IgD-negative memory B cell (primary cell): ENCODE data around the gene CNTNAP2. TPM values are rescaled to one million over a fixed set of nuclear protein-coding genes. Genes with fewer than 3 reads are reported as not detected.

ENCODE experiments used
- H3K27ac Mint-ChIP-seq, 3 donors: one replicate each; pipeline ENCODE4 v1.8.0; 2020 to 2022; ENCODE audit warnings: mild to moderate bottlenecking in 3 of 3, mixed read lengths in 3 of 3, moderate library complexity in 1 of 3
- H3K27me3 Mint-ChIP-seq: one replicate; pipeline ENCODE4 v1.8.0; 2021; ENCODE audit warnings: mixed read lengths
- H3K36me3 Mint-ChIP-seq: one replicate; pipeline ENCODE4 v1.8.0; 2020; ENCODE audit warnings: mild to moderate bottlenecking, mixed read lengths
- H3K4me1 Mint-ChIP-seq, 3 donors: one replicate each; pipeline ENCODE4 v1.8.0; 2020 to 2022; ENCODE audit warnings: mixed read lengths in 3 of 3, mild to moderate bottlenecking in 1 of 3
- H3K4me3 Mint-ChIP-seq, 4 donors: one replicate each; pipeline ENCODE4 v1.8.0; 2020 to 2022; ENCODE audit warnings: mild to moderate bottlenecking in 4 of 4, mixed read lengths in 4 of 4, moderate library complexity in 3 of 4
- H3K9me3 Mint-ChIP-seq, 3 donors: one replicate each; pipeline ENCODE4 v1.8.0; 2020 to 2021; ENCODE audit warnings: mixed read lengths in 3 of 3, mild to moderate bottlenecking in 1 of 3
- polyA plus RNA-seq: library from polyadenylated mRNA; unstranded; fragments of 300-500 nt; fragmentation: Illumina TruSeq; gene quantifications from one replicate; pipeline ENCODE4 v1.2.3, GENCODE V29; 2021

CNTNAP2 gene
- polyA plus RNA-seq, 1 donor from 2014 or later: 47.3 TPM

DNA sequence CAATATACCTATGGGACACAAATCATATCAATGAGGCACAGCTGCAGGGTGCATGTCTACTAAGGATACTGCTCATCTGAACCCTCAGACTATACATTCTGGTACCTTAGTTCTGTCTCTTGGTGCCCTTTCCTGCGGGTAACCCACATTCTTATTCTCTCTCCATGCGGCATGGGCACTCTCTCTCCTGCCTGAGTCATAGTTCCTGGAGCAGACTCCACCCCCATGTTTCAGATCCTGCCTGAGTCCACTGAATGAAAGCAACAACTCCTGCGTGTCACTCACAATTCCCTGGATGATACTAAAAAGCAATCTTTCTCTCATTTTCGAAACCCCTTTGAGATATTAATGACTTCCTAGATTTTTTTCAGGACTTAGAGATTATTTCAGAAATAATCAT, 1820.8 kb downstream of the CNTNAP2 start:
- no peaks in the 10 kb centered on the region for H3K36me3 Mint-ChIP-seq
- no peaks in the 10 kb centered on the region for H3K4me1 Mint-ChIP-seq
- peaks cover 0 to 1% (median 0%) of the 10 kb centered on the region in 3 donors for H3K9me3 Mint-ChIP-seq
- H3K4me3 Mint-ChIP-seq: no peak overlapping the region
- H3K27ac Mint-ChIP-seq: no peak overlapping the region
- H3K27me3 Mint-ChIP-seq: no peaks in the 10 kb centered on the region

GRCh38 chr7:147941381-147941780, 1824.8 kb downstream of the CNTNAP2 start:
- Mint-ChIP-seq H3K27ac (no peak overlapping the region), H3K4me1 (no peaks in the 10 kb centered on the region), H3K27me3 (no peaks in the 10 kb centered on the region), H3K4me3 (no peak overlapping the region), H3K9me3 (peaks cover 0 to 3% (median 0%) of the 10 kb centered on the region in 3 donors), H3K36me3 (no peaks in the 10 kb centered on the region)

DNA sequence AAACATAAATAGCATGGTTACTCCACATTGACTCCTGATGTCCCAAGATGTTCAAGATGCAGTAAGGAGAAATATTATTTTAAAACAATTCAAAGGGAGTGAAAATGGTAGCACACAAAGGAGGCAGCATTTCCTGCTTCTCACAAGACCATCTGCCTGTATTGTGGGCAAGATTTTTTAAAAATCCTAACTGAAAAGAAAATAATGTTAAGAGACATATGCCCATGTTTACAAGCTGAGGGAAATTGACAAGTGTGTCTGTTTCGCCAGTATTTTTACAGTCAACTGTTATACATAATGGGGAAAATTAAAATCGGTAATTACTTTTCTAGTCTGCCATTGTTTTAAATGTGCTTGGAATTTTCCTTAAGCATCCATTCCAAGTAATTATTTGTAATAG, 1827.7 kb downstream of the CNTNAP2 start:
- no peaks in the 10 kb centered on the region for H3K36me3 Mint-ChIP-seq
- no peaks in the 10 kb centered on the region for H3K27me3 Mint-ChIP-seq
- H3K4me3 Mint-ChIP-seq: no peak overlapping the region
- H3K27ac Mint-ChIP-seq: peak overlapping the region in 1 of 3 donors; percentile 53
- no peaks in the 10 kb centered on the region for H3K4me1 Mint-ChIP-seq
- peaks cover 0 to 3% (median 0%) of the 10 kb centered on the region in 3 donors for H3K9me3 Mint-ChIP-seq

DNA sequence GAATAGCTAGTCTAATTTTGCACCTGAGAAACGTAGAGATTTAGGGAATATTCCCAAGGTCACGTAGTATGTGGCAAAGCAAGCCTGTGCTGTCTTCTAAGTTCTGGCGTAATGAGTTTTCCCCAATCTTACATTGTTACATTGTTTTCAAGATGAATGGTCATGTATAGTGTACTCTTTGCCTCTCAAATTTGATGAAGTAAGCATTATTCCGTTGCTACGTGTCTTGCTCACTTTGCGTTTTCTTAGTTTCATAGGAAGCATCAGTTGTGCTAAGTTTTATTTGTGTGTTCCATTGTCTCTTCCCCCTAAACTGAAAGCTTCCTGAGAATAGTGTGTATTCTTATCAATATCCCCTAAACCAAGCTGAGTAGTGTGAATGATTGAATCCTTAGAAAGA, 1836.3 kb downstream of the CNTNAP2 start:
- Mint-ChIP-seq H3K4me3 (no peak overlapping the region), H3K36me3 (no peaks in the 10 kb centered on the region), H3K9me3 (peaks cover 0 to 6% (median 4%) of the 10 kb centered on the region in 3 donors), H3K27me3 (peaks cover 2% of the 10 kb centered on the region), H3K27ac (no peak overlapping the region), H3K4me1 (no peaks in the 10 kb centered on the region)

DNA sequence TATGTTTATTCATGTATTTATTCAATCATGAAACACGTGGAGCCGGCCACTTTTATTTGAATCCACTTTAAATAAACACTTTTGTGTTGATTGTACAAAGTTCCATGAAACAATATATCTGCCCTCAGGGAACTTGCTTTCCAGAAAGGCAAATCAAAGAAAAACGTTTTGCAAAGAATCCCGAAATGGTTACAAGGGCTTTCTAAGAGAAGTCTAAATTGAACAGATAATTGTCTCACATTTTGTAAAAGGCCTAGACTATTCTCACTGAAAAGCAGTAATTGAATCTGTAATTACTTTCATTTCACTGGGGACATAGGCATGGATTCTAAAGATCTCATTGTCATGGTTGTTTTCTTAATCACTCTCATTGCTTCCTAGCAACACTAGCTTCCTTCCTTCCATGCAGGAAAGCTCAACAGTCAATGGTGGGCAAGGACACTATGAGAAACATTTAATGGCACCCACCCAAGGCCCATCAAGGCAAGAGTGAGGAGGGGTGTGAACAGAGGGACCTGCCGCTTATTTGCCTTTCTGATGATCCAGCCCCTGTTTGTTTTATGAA, 1851.5 kb downstream of the CNTNAP2 start:
- Mint-ChIP-seq H3K27ac (no peak overlapping the region), H3K4me1 (peaks cover 0 to 2% (median 0%) of the 10 kb centered on the region in 3 donors), H3K9me3 (peaks cover 0 to 3% (median 2%) of the 10 kb centered on the region in 3 donors), H3K27me3 (peaks cover 5% of the 10 kb centered on the region), H3K4me3 (no peak overlapping the region), H3K36me3 (no peaks in the 10 kb centered on the region)

- no peaks in the 10 kb centered on the region for H3K4me1 Mint-ChIP-seq
Observed at GRCh38 chr7:147971606-147972110, 1855.1 kb downstream of the CNTNAP2 start.

DNA sequence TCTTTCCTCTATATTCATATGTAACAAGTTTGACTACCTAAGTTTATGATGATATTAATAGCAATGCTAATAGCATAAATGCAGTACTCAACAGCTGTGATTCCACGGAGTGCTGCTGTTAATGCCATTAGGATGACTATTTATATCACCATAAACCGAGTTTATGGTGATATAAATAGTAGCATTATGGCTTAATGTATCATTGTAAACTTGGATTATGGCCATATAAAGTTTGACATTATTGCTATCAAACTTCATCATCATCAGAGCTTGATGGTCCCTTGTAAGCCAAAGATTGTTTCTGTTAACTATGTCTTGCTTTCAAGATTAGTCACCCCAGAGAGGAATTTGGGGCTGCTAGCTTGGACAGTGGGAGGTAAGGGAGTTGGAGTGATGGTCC, 1861.6 kb downstream of the CNTNAP2 start:
- Mint-ChIP-seq H3K9me3 (no peaks in the 10 kb centered on the region), H3K4me3 (no peak overlapping the region), H3K36me3 (no peaks in the 10 kb centered on the region), H3K27me3 (no peaks in the 10 kb centered on the region), H3K27ac (no peak overlapping the region), H3K4me1 (peaks cover 3 to 6% (median 5%) of the 10 kb centered on the region in 3 donors)

More at GRCh38 chr7:147971606-147972110, 1855.1 kb downstream of the CNTNAP2 start:
- Mint-ChIP-seq H3K4me3 (no peak overlapping the region), H3K9me3 (peaks cover 0 to 3% (median 0%) of the 10 kb centered on the region in 3 donors), H3K36me3 (no peaks in the 10 kb centered on the region), H3K27me3 (peaks cover 1% of the 10 kb centered on the region), H3K27ac (no peak overlapping the region)

DNA sequence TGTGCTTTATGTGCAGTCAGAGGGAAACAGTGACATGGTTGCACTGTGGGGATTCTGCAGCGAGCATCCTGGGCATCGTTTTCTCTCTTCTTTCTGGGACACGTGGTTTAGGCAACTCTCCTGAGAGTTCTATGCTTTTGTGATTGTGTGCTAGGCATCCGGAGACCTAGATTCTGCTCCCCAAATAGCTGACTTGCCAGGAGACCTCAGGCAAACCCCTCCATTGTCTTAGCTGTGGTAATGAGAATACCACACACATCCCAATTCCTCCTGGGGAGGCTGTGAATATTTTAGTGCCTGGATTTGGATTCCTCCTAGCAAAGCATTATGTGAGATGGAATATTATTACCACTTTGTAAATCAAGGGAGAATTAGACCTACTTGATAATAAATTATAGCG, 1862.0 kb downstream of the CNTNAP2 start:
- Mint-ChIP-seq H3K9me3 (no peaks in the 10 kb centered on the region), H3K36me3 (no peaks in the 10 kb centered on the region), H3K27me3 (no peaks in the 10 kb centered on the region), H3K4me3 (no peak overlapping the region), H3K4me1 (peaks cover 3 to 6% (median 5%) of the 10 kb centered on the region in 3 donors), H3K27ac (no peak overlapping the region)

DNA sequence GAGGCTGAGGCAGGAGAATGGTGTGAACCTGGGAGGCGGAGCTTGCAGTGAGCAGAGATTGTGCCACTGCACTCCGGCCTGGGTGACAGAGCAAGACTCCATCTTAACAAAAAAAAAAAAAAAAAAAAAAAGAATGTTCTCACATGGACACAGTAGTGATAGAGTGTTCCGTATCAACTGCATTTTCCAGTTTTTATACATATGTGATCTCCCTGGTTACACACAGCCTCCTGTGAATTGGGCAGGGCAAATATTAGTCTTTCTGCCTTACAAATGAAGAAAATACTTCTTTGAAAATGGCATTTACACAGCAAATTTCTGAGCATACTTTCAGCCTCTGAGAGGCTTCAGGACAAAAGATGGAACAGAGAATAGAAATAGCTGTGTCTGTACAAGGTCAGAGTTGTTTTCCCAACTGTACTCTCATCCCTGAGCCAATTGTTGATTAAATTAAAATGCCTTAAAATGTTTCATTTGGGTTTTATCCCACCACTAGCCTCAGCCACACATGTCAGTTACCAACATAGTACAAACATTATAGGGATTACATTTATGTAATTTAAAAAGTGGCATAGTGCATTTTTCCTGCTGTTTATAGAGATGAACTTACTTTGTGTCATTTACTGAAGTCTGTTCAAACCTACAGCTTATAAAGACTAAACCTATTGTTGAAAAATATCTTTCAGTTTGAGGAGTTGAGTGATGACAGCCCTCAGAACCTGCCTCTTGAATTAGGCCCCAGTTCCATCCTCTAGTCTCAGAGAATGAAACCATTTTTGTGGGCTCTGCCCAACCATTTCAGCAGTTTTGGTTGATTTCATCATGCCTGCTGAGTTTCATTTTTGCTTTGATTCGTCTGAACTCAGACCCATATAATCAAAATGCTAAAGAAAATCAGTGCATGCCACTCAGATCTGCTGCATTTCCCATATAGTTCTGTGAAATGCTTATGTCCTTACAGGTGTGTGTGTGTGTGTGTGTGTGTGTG, 1864.5 kb downstream of the CNTNAP2 start:
- no peak overlapping the region for H3K27ac Mint-ChIP-seq
- H3K9me3 Mint-ChIP-seq: no peaks in the 10 kb centered on the region
- no peaks in the 10 kb centered on the region for H3K27me3 Mint-ChIP-seq
- peaks cover 3 to 6% (median 5%) of the 10 kb centered on the region in 3 donors for H3K4me1 Mint-ChIP-seq
- no peaks in the 10 kb centered on the region for H3K36me3 Mint-ChIP-seq
- no peak overlapping the region for H3K4me3 Mint-ChIP-seq

DNA sequence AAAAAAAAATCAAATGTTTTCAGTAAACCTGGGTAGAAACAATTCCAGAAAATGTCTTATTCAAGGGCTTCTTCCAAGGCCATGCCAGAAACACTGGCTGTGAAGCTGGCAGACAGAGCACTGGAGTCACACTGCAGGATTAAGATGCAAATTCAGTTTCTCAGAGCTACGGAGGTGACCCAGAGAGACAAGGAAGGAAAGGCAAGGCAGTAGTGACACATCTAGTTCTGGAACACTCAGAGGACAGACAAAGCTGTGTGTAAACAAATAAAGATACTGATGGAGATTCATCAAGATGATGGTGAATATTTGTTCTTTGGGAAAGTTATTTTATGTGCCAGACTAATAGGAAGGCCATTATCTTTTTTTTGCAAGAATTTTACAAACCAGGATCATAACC, 1865.7 kb downstream of the CNTNAP2 start:
- Mint-ChIP-seq H3K9me3 (no peaks in the 10 kb centered on the region), H3K4me3 (no peak overlapping the region), H3K27me3 (no peaks in the 10 kb centered on the region), H3K4me1 (peaks cover 3 to 6% (median 5%) of the 10 kb centered on the region in 3 donors), H3K27ac (no peak overlapping the region), H3K36me3 (no peaks in the 10 kb centered on the region)

DNA sequence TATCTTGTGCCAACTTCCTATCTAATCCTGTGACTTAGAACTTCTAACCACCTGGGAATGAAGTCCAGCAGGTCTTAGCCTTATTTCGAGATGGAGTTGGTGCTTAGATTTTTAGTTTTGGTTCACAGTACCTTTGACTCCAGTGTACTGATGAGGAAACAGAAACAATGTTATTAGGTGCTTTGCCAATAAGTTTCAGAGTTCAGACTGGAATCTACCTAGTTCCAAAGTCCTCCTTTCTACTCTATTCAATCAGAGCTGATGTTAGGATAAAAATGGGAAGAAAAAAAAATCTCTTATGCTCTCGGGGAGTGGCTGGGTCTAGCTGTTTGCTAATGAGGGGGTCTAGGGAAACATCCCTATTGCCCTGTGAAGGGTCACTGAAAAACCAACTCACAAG, 1867.7 kb downstream of the CNTNAP2 start:
- no peak overlapping the region for H3K27ac Mint-ChIP-seq
- peaks cover 3 to 6% (median 5%) of the 10 kb centered on the region in 3 donors for H3K4me1 Mint-ChIP-seq
- no peaks in the 10 kb centered on the region for H3K9me3 Mint-ChIP-seq
- H3K36me3 Mint-ChIP-seq: no peaks in the 10 kb centered on the region
- H3K27me3 Mint-ChIP-seq: no peaks in the 10 kb centered on the region
- no peak overlapping the region for H3K4me3 Mint-ChIP-seq

- Mint-ChIP-seq H3K4me3 (no peak overlapping the region), H3K9me3 (peaks cover 0 to 2% (median 2%) of the 10 kb centered on the region in 3 donors), H3K36me3 (no peaks in the 10 kb centered on the region), H3K27me3 (peaks cover 4% of the 10 kb centered on the region), H3K4me1 (no peaks in the 10 kb centered on the region), H3K27ac (no peak overlapping the region)
Observed at GRCh38 chr7:147990079-147990478, 1873.5 kb downstream of the CNTNAP2 start.

DNA sequence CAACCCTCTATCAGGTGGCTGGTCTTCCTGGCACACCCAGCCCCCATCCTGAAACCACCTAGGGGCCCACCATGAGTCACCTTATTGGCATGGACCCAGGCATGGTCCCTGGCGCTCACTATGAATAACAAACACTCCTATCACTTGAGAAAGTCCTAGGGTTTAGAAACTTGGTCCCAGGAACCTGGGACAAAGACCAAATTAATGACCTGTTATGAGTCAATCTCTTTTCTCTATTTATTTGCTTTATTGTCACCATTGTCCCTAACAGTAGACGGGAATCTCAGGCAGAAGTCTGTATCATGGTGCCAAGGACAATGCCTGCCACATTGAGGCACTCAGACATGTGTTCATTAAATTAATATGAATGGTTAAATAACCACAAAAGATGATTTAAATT, 1874.3 kb downstream of the CNTNAP2 start:
- Mint-ChIP-seq H3K4me1 (no peaks in the 10 kb centered on the region), H3K27ac (no peak overlapping the region), H3K27me3 (peaks cover 4% of the 10 kb centered on the region), H3K9me3 (peaks cover 0 to 4% (median 2%) of the 10 kb centered on the region in 3 donors), H3K4me3 (no peak overlapping the region), H3K36me3 (no peaks in the 10 kb centered on the region)

DNA sequence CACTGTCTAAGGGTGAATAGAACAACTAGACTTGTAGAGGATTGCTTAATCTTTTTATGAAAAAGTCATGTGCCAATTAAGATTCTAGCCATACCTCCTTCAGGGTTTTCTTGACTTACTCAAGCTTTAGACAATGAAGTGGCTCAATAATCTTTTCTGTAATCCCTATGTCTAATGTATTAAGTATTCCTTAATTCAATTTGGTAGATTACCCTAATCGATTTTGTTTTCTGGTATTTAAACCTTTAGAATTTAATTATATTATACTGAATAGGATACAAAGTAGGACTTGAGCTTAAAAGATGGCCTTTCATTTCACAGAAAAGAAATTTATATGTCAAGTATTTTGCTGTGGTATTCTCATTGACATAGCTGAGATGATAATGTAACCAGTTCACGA, 1876.1 kb downstream of the CNTNAP2 start:
- Mint-ChIP-seq H3K36me3 (no peaks in the 10 kb centered on the region), H3K4me3 (no peak overlapping the region), H3K27ac (no peak overlapping the region), H3K27me3 (peaks cover 4% of the 10 kb centered on the region), H3K9me3 (peaks cover 0 to 4% (median 2%) of the 10 kb centered on the region in 3 donors), H3K4me1 (no peaks in the 10 kb centered on the region)

DNA sequence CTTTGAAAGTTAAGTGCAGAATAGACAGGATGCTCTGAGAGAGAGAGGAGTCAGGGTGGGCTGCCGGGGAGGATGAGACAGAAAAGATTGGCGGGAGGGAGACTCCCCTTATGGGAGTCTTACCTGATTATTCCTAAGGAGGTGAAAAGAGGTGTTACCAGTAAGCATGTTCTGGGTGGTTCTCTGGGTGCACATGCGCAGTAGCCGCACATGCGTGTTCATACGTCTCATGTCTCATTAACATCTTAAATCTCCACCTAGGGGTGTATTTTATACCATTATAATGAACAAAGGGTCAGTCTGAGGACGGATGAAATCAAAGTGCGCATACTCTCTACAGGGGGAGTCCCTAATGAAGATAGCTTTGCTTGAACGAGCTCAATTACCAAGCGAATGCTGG, 1881.0 kb downstream of the CNTNAP2 start:
- Mint-ChIP-seq H3K36me3 (no peaks in the 10 kb centered on the region), H3K27ac (no peak overlapping the region), H3K4me3 (no peak overlapping the region)

More for the DNA sequence above, 1881.0 kb downstream of the CNTNAP2 start:
- Mint-ChIP-seq H3K27me3 (peaks cover 4% of the 10 kb centered on the region), H3K4me1 (no peaks in the 10 kb centered on the region), H3K9me3 (peaks cover 0 to 4% (median 2%) of the 10 kb centered on the region in 3 donors)
